Stimulated activated naive CD4-positive, alpha-beta T cell (primary cell): ENCODE data around the gene PTK7.

ENCODE experiments used
- DNase-seq, 6 experiments: peaks; one replicate each; lab custom pipeline; 2025; lab: John Stamatoyannopoulos, UW

PTK7 gene

DNA sequence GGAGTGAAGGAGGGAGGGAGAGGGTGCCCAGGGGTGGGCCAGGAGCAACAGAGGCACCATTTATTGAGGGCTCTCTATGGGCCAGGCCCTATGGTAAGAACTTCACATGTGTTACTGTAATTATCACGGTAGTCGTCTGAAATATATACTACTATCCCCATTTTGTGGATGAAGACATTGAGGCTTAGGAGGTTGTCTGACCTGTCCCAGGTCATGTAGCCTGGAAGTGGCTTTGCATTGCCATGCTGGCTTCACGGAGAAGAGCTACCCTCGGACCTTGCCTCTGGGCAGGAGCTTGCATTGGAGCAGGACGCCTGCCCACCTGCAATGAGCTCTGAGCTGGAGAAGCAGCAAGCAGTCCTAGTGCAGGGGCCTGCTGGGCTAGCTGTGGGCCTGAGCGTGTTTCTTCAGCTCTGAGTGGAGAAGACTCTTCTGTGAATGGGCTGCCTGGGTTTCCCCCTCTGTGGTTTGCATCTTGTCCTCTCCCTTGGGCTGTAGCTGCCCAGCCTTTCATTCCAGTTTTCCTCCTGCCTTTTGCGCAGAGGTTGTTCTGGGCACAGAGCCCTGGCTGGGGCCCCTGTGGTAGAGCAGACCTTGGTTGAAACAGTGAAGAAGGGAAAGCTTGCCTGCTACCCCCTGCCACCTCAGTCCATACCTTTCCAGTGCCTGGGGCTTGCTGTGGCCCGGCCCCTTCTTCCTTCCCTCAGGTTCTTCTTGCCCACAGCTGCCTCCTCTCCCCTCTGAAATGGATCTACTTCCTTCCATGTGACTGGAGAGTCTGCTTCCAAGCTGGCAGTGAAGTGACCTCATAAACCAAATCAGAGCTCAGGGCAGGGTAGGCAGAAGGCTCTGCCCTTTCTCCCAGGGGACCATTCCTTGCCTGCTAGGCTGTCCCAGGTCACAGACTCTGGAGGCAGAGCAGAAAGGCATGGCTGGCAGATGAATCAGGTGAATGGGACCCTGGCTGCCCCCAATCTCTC lies 70.9 kb downstream of the PTK7 start:
- DNase-seq: no peak

DNA sequence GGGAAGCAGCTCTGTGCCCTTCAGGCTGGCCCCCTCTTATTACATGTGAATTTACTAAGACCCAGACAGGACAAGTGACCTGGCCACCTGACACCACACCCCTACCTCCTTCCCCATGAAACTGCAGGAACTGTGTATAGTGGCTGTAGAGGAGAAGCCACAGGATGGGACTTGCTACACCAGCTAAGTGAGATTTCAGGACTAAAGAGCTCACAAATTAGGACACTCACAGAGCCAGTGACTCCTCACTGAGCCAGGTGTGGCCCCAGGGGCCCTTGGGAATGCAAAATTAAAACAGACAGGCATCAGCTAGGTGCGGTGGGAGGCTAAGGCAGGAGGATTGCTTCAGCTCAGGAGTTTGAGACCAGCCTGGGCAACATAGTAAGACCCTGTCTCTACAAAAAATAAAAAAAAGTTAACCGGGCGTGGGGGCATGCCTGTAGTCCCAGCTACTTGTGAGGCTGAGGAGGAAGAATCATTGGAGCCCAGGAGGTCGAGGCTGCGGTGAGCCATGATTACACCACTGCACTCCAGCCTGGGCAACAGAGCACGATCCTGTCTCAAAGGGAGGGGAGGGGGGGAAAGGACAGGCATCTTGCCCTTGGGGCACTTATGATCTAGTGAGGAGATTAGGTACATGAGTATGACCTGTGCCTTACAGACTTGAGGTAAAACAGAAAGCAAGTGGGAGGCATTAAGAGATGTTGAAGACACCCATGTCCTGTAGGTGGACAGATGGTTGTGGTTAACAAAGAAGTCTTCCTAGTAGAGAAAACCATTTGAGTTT lies 71.8 kb downstream of the PTK7 start:
- no peak for DNase-seq

DNA sequence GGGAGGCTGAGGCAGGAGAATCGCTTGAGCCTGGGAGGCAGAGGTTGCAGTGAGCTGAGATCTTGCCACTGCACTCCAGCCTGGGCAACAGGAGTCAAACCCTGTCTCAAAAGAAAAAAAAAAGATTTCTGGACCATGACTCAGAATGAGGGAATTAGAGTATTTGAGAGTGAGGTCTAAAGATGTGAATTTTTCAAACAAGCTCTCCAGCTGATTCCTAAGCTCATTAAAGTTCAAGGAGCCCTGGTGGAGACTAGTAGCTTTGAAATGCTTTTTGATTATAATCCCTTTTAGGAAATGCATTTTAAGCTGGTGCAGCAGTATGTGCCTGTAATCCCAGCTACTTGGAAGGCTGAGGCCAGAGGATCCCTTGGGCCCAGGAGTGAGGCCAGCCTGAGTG lies 73.2 kb downstream of the PTK7 start:
- no peak for DNase-seq

DNA sequence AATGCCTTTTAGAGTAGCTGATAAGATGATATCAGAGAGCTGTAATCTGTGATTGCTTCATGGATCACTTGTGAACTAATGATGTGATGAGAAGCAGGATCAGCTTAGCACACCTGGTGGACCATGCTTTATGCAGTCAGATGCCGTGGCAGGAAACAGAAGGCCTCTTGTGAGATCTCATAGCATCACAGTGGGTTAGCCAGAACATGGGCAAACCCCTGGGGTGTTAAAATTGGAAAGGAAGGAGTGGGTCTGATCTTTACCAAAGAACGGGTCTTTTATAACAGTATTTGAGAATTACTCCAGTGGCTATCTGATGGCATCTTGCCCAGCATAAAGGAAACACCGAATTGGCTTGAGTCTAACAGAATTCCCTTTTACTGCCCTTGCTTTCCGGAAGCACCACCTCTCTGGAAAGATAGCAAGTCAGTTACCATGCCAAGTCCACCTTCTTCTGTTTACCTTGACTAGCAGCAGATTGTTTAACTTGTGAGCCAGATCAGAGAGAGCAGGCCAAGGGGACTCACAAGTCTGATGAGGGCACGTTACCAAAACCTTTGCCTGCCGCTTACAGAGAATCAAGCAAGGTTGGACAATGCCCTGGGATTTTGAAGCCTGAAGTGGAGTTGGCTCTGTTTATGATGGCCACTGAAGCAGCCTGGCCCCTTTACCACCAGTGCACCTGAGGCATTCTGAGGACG lies 74.1 kb downstream of the PTK7 start:
- DNase-seq: no peak

DNA sequence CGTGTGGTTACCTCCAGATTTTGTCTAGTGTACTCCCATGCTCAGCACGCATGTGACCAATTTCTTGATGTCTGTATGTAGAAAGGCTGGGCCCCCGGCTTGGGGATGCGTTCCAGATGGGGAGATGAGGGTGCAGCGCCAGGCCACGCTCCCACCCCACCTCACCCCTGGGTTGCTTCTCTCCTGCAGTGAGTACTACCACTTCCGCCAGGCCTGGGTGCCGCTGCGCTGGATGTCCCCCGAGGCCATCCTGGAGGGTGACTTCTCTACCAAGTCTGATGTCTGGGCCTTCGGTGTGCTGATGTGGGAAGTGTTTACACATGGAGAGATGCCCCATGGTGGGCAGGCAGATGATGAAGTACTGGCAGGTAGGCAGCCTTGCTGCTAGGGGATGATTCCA lies 83.5 kb downstream of the PTK7 start:
- no peak for DNase-seq

DNA sequence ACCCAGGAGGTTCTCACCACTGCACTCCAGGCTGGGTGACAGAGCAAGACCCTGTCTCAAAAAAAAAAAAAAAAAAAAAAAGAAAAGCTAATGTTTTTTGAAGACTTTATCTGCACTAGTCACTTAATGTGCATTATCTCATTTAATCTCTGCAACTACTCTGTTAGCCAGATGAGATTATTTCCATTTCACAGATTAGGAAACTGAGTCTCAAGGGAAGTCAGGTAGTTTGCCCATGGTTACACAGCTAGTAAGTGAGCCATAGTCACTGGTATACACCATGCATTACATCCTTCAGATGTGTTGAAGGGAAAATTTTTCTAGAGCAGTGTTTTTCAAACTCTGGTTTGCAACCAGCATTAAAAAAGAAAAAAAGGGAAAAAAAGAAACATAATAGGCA lies 87.8 kb downstream of the PTK7 start:
- no peak for DNase-seq

DNA sequence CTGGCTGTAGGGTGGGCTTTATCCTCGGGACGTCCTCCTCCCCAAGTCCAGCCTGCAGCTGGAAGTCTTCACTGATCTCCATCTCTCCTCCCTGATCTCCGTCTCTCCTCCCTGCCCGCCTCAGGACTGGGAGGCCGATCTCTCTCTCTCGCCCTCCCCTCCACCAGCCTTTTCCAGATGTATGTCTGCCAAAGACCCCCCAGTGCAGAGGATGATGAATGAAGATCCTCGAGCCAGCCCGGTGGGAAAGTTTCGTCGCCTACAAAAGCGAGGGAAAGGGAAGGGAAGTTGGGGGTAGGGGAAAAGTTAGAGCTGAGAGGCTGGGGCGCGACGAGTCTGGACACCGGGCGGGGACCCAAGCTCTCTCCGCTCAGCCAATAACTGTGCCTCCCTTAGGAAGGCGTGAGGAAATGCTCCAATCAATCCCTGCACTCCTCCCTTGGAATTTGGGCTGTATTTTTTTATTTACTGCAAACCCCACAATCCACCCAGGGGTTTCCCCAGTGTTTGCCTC lies 94.4 kb downstream of the PTK7 start:
- no peak for DNase-seq

DNA sequence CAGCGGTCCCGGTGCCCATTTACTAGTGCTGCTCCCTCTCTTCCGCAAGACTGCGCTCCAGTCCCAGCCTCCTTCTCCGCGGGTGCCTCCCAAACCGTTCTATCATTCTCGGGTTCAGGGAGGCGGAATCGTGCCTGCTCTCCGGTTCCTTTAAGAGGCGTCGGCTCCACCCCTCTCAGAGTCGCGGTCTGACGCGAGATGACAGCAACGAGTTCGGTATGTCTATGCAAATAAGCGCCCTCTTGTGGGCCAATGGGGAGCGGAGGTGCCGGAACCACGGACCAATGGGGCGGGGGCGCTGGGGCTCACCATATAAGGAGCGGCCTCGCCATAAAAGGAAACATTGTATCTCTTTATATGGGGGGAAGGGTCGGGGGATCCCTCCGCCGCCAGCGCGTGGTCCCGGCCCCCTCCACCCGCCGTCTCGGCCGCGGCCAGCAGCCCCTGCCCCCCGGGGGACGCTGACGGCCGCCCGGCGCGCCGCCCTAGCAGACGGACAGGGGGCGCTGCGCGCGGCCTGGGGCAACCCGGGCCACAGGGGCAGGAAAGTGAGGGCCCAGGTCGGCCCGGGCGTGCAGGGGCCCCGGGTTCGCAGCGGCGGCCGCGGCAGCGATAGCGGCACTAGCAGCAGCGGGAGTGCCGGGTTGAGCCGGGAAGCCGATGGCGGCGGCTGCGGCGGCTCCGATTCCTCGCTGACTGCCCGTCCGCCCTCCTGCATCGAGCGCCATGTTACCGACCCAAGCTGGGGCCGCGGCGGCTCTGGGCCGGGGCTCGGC lies 95.0 kb downstream of the PTK7 start, which contains the start of gene SRF:
SRF (plus strand) TSS at position 339 of the 776 bp plus-strand sequence; CDS start at position 727, 388 bp downstream.
- peak; percentile 96 to 99 (median 97) for DNase-seq

DNA sequence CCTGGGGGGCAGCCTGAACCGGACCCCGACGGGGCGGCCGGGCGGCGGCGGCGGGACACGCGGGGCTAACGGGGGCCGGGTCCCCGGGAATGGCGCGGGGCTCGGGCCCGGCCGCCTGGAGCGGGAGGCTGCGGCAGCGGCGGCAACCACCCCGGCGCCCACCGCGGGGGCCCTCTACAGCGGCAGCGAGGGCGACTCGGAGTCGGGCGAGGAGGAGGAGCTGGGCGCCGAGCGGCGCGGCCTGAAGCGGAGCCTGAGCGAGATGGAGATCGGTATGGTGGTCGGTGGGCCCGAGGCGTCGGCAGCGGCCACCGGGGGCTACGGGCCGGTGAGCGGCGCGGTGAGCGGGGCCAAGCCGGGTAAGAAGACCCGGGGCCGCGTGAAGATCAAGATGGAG lies 95.6 kb downstream of the PTK7 start:
- peak in 5 of 6 experiments; percentile 15 to 69 (median 62) for DNase-seq

DNA sequence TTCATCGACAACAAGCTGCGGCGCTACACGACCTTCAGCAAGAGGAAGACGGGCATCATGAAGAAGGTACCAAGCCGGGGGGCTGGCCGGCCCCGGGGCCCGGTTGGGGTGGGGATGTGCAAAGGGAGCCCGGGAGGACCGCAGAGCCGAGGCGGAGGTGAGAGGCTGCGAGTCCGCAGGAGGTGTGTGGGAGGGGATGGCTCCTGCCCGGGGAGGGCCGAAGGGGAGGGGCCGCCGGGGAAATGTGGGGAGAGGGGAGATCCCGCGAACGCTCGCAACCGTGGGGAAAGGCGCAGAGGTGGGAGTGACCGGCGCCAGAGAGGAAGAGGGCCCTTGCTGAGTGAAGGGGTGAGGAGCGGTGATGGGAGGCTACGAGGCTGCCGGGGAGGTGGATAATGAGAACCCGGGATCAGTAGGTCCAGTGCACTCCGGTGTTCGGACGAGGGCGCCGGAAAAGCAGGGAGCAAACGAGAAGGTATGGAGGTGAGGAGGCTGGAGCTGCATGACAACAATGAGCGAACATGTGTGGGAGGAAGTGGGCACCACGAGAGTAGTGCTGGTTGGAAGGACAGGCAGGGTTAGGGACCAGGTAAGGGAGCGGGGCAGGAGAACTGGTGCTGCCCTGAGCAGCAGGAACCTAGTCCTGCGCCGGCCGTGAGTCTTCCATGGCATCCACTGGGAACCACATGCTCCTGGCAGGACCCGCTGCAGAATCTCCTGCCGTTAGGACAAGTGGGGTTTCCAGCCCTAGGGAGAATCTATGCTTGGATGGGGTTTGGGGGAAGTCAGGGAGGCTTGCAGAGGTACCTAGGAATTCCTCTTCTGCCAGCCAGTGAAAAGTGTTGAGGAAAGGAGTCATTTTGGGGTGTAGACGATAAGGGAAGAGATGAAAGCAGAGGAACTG lies 96.2 kb downstream of the PTK7 start:
- DNase-seq: peak in 5 of 6 experiments; percentile 23 to 65 (median 50)

DNA sequence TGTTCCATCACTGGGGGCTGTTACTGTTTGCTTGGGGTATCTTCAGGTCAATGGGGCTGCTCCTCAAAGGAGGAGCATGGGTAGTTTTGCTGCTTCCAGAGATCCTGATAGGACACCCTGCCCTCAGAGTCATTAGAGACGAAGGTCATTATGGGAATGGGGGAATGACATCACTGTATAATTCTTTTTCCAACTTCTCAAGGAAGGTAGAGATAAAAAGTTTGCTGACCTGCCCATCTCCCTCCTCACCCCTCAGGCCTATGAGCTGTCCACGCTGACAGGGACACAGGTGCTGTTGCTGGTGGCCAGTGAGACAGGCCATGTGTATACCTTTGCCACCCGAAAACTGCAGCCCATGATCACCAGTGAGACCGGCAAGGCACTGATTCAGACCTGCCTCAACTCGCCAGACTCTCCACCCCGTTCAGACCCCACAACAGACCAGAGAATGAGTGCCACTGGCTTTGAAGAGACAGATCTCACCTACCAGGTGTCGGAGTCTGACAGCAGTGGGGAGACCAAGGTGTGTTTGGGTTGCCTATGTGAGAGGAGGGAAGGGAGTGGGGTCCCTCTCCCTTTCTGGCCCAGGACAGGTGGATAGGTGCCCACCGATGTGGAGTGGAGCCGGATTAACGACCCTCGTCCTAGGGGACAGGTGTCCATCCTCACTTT lies 97.6 kb downstream of the PTK7 start:
- peak in 3 of 6 experiments; percentile 36 to 54 (median 53) for DNase-seq

DNA sequence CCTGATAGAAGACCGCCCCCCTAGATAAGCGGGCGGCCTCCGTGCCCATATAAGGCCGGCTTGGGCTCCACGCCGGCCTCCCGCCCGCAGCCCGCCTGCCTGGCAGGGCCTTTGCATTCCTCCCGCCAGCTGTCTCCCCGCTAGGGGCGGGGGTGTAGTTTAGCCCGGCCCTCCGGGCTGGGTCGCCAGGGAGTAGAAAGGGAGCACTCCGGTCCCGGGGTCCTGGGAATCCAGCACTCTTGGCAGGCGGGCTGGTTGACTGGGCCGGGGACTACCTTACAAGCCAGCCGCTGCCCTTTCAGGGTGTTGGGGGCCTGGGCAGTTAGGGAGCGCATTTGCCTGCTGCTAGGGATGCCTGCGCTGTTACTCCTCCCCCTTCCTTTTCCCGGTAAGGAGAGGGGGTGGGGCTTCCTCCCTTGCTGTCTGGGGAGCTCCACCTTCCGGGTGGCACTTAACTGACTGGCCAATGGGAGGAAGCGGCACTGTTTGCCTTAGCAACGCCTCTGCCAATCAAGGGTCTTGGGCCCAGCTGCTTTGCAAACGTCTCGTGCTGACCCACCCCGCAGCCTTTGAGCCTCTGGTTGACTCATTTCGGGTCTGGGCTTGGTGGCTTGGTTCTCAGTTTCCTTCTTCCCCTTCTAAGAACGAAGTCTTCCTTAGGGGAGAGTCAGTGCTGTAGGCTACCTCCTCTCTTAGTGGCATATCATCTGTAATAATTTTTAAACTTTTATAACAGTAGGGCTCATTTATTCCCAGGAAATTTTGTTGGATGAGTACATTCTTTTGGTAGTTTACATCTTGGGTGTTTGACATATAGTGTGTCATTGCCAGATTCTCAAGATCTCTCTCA lies 98.4 kb downstream of the PTK7 start:
- peak; percentile 80 to 92 (median 87) for DNase-seq

DNA sequence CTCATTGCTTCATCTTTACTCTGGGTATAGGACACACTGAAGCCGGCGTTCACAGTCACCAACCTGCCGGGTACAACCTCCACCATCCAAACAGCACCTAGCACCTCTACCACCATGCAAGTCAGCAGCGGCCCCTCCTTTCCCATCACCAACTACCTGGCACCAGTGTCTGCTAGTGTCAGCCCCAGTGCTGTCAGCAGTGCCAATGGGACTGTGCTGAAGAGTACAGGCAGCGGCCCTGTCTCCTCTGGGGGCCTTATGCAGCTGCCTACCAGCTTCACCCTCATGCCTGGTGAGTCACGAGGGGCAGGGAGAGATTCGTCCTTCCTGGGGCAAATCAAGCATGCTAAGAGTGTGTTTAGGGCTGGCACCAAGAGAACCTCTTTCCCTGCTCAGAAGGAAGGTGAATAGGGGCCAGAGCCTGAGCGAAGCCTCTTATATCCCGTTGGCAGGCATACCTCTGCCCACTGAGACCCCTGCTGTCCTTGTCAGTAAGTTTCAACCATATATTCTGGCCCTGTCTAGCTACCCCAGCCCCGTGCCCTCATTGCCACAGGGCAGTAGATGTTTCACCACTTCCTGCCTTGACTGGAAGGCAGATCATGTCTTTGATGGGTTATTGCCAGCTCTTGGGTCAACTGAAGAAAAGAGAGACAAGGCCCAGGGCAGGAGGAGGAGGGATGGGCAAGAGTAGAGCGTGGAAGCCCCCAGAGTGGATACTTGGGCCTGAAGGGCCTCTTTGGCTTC lies 99.7 kb downstream of the PTK7 start:
- DNase-seq: no peak

DNA sequence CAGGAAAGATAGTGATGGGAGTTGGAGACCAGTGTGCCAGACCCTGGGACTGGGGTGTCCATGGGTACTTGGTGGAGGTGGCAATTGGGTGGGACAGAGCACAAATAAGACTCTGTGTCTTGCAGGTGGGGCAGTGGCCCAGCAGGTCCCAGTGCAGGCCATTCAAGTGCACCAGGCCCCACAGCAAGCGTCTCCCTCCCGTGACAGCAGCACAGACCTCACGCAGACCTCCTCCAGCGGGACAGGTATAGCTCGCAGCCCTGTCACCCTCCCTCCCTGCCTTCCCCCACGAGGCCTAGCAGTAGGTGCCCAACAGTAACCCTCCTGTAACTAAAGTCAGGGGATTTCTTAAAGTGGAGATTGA lies 100.3 kb downstream of the PTK7 start:
- DNase-seq: no peak

DNA sequence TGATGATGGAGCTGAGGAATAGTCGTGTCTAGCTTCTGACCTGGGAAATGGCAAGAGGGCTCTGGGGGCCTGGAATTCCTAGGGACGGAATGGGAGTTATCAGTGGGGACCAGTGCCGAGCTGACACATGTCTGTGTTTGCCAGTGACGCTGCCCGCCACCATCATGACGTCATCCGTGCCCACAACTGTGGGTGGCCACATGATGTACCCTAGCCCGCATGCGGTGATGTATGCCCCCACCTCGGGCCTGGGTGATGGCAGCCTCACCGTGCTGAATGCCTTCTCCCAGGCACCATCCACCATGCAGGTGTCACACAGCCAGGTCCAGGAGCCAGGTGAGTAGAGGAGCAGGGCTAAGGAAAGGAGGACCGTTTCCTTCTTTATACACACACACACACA lies 102.0 kb downstream of the PTK7 start:
- no peak for DNase-seq

DNA sequence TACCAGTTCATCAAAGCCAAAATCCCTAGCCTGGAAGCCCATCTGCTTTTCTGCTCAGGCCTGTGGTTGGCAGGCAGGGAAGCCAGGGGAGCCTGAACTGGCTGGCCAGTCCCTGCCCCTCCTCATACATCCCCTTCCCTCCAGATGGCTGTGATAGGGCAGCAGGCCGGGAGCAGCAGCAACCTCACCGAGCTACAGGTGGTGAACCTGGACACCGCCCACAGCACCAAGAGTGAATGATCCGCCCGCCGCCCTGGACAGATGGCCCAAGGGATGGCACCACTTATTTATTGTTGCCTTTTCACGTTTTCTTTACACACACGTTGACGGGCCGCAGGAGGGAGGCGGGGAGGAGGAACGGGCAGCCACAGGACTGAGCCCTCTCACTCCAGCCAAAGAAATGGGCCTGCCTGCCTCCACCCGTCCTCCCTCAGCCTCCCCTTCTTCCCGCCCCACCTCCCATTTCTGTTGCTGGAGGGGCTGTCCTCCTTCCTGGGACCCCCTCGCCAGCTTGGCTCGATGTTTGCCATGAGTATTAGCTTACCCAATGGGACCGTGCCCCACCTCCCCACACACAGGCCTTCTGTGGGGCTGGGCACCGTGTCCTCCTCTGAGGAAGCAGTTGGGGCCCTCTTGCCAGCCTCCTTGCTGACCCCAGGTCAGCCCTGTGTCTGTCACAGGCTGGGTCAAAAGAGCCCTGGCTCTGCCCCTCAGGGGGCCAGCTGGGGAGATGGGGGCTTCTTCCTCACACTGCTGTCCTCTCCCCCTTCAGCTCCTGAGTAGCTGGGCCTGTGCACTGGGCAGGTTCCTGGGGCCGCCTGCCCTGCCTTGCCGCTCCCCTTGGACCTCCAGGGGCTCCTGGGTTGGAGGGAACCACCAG lies 103.1 kb downstream of the PTK7 start:
- no peak for DNase-seq

DNA sequence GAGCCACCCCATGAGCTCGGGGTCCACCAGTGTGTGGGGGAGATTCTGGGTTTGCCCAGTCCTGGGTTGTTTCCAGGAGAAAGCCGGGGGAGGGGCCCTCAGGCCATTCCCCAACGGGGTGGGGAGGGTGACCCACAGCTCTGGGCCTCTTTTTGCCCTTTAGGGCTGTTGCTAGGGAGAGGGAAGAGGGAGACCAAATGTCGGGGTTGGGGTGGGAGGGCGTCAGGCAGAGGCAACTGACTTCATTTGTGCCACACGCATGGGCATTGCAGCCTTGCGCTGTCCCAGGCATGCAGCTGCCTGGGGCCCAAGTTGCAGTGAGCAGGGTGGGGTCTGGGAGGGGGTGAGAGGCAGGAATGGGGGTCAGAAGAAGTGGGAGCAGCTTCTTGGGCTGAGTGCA lies 103.9 kb downstream of the PTK7 start:
- DNase-seq: no peak
